GM13977 (cell line): ENCODE results near the gene TRMT61A.

Source experiments
- DNase-seq: peaks from one replicate; pipeline ENCODE4 v3.0.0; 2012; ENCODE audit warnings: low spot score
- in situ Hi-C: fragments of 300-500 bp; cut with MboI; formaldehyde crosslinking; loops from one replicate; pipeline ENCODE4 v1.12.0; 2022; ENCODE audit warnings: low sequenced_read_pairs, low pct_unique_long_range_greater_than_20kb, mixed read lengths, inconsistent platforms; ENCODE audit not compliant: unreplicated experiment
- TF ChIP-seq, protein P1 (sequence below): IDR thresholded peaks from 2 replicates; pipeline ENCODE4 v1.5.1; 2012; ENCODE audit warnings: mild to moderate bottlenecking, control low read depth; ENCODE audit not compliant: insufficient read depth; ENCODE audit errors: extremely low read depth, missing control alignments

Gene TRMT61A

DNA sequence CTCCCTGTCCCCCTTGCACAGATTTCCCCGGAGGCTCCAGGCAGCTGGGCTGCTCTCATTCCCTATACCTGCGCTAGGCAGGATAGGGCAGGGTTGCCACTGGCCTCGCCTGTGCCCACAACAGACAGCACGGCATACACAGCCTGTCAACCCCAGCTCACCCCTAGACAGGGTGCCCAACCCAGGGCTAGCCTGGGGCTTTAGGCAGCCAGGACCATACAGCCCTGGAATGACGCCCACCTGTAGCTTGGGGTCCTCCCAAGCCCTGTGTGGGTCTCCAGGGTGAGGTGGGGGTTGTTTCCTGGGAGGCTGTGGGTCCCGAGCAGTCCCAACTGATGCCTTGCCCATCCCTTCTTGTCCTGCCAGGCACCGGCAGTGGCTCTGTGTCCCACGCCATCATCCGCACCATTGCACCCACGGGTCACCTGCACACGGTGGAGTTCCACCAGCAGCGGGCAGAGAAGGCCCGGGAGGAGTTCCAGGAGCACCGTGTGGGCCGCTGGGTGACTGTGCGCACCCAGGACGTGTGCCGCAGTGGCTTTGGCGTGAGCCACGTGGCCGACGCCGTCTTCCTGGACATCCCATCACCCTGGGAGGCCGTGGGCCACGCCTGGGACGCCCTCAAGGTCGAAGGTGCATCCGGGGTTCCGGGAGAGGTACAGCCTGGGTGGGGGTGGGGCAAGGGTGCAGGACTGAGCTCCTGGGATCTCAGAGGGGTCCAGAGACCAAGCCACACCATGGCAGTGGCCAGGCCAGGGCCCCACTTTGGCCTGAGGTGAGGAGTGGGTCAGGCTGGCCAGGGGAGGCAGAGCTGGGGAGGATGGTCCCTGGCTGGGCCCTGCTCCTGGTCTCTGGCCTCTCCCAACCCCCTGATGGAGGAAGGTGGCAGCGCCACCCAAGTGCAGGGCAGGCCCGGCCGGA lies 3.5 kb downstream of the TRMT61A start:
- in situ Hi-C loops = no loop called here
- no peak for DNase-seq
- TF ChIP-seq, protein P1, sequence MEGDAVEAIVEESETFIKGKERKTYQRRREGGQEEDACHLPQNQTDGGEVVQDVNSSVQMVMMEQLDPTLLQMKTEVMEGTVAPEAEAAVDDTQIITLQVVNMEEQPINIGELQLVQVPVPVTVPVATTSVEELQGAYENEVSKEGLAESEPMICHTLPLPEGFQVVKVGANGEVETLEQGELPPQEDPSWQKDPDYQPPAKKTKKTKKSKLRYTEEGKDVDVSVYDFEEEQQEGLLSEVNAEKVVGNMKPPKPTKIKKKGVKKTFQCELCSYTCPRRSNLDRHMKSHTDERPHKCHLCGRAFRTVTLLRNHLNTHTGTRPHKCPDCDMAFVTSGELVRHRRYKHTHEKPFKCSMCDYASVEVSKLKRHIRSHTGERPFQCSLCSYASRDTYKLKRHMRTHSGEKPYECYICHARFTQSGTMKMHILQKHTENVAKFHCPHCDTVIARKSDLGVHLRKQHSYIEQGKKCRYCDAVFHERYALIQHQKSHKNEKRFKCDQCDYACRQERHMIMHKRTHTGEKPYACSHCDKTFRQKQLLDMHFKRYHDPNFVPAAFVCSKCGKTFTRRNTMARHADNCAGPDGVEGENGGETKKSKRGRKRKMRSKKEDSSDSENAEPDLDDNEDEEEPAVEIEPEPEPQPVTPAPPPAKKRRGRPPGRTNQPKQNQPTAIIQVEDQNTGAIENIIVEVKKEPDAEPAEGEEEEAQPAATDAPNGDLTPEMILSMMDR = no peak

- TF ChIP-seq, protein P1 = no peak
- DNase-seq = no peak
- in situ Hi-C loops = no loop called here
Observed at GRCh38 chr14:103533137-103533998, 4.4 kb downstream of the TRMT61A start.

DNA sequence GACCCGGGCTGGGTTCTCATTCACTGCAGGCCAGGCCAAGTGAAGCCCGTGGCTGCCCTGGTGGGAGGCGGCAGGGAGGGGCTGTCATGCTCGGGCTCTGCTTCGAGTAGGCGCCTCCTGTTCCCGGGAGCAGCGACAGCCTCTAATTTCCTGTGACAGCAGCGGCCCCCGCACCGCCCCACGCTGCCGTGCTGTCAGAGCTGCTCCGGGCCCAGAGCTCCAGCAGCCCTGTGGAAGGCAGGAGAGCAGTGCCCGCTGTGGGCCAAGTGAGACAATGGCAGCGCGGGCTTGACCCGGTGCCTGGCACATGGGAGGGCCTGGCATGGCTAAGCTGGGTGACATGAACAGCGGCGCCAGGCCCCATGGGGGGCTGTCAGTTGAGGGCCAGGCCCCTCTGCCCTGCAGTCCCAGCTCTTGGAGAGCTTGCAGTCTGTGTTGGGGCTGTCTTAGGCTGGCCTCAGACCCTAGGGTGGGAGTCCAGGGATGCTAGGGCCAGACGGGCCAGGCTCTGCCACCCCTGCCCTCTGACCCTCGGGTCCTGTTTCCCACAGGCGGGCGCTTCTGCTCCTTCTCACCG lies 5.1 kb downstream of the TRMT61A start:
- TF ChIP-seq, protein P1 = no peak
- no peak for DNase-seq
- in situ Hi-C loops = no loop called here

- TF ChIP-seq, protein P1 = no peak
- DNase-seq = no peak
- in situ Hi-C loops = no loop called here
Observed at GRCh38 chr14:103534576-103535061, 5.6 kb downstream of the TRMT61A start.

GRCh38 chr14:103535081-103535890 lies 6.3 kb downstream of the TRMT61A start:
- in situ Hi-C loops = no loop called here
- DNase-seq = no peak
- TF ChIP-seq, protein P1 = no peak
